GM19025 (cell line): ENCODE data around the gene FZD10.

Experiments
- ATAC-seq: cut with Tn5 transposase; IDR thresholded peaks from one replicate; pipeline ENCODE4 v1.9.1; 2021; ENCODE audit warnings: mild to moderate bottlenecking, low read depth, moderate library complexity; ENCODE audit not compliant: unreplicated experiment

Gene FZD10

GRCh38 chr12:130177635-130178242, 15.5 kb downstream of the FZD10 start:
- no peak for ATAC-seq

GRCh38 chr12:130178282-130178681, 16.0 kb downstream of the FZD10 start:
- no peak for ATAC-seq

- no peak for ATAC-seq
Measured at GRCh38 chr12:130179191-130179590, 16.9 kb downstream of the FZD10 start.

- no peak for ATAC-seq
Measured at GRCh38 chr12:130179621-130180020, 17.4 kb downstream of the FZD10 start.

- ATAC-seq: no peak
Measured at GRCh38 chr12:130181211-130181610, 18.9 kb downstream of the FZD10 start.

- no peak for ATAC-seq
Measured at GRCh38 chr12:130183585-130184370, 21.5 kb downstream of the FZD10 start.

- no peak for ATAC-seq
Measured at GRCh38 chr12:130184404-130185090, 22.3 kb downstream of the FZD10 start.

- no peak for ATAC-seq
Measured at GRCh38 chr12:130185455-130186391, 23.5 kb downstream of the FZD10 start.

GRCh38 chr12:130186651-130187268, 24.5 kb downstream of the FZD10 start:
- ATAC-seq: no peak

GRCh38 chr12:130192642-130193345, 30.5 kb downstream of the FZD10 start:
- ATAC-seq: no peak

- no peak for ATAC-seq
Measured at GRCh38 chr12:130194154-130194553, 31.9 kb downstream of the FZD10 start.

GRCh38 chr12:130195369-130195768, 33.1 kb downstream of the FZD10 start:
- no peak for ATAC-seq

GRCh38 chr12:130195776-130196175, 33.5 kb downstream of the FZD10 start:
- ATAC-seq: no peak

GRCh38 chr12:130196827-130197226, 34.6 kb downstream of the FZD10 start:
- ATAC-seq: no peak

GRCh38 chr12:130198026-130198662, 35.9 kb downstream of the FZD10 start:
- ATAC-seq: no peak

GRCh38 chr12:130198663-130199060, 36.4 kb downstream of the FZD10 start:
- ATAC-seq: no peak

GRCh38 chr12:130199581-130200390, 37.5 kb downstream of the FZD10 start:
- ATAC-seq: no peak

- ATAC-seq: no peak
Measured at GRCh38 chr12:130200445-130200844, 38.2 kb downstream of the FZD10 start.
